NCI-H526 (cell line): Measurements from ENCODE around the gene AMH.

ENCODE experiments used
- DNase-seq, 2 experiments: peaks; one replicate each; lab custom pipeline; 2025; lab: John Stamatoyannopoulos, UW

AMH gene

GRCh38 chr19:2287585-2288337 is 38.6 kb downstream of the AMH start:
- no peak for DNase-seq

GRCh38 chr19:2288338-2288817 is 39.3 kb downstream of the AMH start:
- DNase-seq: no peak

DNA sequence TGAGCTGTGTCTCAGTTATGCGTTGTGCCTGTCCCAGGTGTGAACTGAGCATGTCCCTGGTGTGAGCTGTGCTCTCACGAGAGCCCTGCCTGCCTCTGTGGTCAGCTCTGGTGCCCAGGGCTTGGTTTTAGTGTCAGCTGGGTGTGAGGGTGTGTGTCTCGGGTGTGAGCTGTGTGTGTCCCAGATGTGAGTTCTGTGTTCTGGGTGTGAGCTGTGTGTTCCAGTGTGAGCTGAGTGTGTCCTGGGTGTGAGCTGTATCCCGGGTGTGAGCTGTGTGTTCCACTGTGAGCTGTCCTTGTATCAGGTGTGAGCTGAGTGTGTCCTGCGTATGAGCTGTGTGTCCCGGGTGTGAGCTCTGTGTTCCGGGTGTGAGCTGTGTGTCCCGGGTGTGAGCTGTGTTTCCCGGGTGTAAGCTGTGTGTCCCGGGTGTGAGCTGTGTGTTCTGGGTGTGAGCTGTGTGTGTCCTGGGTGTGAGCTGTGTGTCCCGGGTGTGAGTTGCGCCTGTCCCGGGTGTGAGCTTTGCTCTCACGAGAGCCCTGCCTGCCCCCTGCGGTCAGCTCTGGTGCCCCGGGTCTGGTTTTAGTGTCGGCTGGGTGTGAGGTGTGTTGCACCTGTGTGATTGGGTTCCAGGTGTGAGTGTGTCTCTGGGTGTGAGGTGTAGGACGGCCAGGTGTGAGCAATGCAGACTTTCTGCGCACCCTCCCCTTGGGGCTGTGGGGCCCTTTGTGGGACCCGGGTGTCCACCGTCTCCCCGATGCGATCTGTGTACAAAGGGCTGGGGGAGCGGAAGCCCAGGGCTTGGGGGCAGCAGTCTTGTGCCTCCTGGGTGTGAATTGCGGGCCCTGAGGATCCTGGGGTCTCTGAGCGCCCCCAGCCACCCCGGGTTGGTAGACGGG is 39.9 kb downstream of the AMH start:
- DNase-seq: no peak

DNA sequence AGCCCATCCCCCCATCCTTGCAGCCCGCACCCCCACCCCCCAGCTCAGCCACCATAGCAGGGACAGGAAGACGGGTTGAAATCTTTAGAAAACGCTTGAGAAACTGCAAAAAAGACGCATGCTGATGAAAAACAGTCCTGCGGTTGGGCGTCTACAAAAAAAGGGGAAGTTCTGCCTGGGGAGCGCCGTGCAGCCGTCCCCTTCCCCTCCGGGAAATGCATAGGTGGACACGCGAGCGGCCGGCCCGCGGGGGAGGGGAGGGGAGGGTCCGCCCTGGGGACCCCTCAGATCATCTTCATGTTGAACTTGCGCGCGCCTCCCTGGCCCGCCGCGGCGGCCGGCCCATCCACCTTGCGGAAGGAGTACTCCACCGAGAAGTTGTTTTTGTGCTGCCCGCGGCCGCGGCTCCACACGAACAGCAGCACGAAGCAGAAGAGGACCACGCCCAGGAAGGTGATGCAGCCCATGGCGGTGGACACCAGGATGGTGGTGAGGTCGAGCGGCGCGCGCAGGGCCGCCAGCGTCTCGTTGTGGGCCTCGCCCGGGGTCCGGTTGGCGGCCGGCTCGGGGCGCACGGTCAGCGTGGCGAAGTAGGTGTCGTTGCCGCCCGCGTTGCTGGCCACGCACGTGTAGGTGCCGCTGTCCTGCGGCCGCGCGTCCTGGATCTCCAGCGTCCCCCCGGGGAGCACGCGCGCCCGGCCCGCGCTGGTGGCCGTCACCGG is 40.8 kb downstream of the AMH start:
- peak in 1 of 2 experiments; percentile 31 for DNase-seq

GRCh38 chr19:2290441-2291184 is 41.5 kb downstream of the AMH start:
- no peak for DNase-seq

DNA sequence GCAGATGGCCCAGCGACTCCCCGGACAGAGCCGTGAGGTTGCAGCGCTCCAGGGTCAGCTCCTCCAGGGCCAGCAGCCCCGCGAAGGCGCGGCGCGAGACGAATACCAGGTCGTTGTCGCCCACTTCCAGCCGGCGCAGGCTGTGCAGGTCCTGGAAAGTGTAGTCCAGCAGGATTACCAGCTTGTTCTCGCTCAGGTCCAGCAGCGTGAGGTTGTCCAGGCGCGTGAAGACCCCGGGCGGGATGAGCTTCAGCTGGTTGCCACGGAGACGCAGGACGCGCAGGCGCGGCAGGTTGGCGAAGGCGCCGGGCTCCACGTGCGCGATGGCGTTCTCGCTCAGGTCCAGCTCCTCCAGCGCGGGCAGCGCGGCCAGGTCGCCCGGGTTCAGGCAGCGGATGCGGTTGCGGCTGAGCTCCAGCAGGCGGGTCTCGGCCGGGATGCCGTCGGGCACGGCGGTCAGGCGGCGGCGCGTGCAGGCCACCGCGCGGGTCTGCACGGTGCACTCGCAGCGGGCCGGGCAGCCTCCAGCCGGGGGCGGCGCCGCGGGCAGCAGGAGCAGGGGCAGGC is 42.1 kb downstream of the AMH start:
- DNase-seq: no peak

DNA sequence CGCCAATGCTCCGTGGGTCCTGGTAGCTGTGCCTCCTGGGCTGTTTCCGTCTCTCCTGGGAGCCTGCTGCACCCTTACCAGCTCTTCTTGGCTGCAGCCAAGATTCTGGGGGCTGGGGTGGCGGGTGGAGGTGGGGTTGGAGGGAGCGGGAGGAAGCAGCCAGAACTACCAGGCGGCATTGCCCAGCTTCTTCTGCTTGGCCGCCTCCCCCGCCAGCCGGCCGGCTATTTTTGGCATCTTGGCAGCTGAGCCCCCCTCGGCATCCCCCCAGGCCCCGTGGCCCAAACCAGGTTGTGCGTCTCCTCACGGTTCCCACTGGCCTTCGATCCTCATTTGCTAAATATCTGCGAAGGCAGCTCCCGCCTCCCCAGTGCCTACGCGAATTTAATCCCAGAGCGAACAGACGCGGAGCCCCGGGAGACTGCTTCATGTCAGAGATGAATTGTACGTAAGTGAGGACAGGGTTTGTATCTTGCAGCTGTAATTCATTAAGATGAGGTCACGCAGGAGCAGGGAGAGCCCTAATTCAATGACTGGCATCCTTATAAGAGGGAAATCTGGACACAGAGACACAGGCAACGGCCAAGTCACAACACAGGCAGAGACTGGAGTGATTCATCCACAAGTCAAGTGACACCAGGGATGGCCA is 45.7 kb downstream of the AMH start:
- no peak for DNase-seq

DNA sequence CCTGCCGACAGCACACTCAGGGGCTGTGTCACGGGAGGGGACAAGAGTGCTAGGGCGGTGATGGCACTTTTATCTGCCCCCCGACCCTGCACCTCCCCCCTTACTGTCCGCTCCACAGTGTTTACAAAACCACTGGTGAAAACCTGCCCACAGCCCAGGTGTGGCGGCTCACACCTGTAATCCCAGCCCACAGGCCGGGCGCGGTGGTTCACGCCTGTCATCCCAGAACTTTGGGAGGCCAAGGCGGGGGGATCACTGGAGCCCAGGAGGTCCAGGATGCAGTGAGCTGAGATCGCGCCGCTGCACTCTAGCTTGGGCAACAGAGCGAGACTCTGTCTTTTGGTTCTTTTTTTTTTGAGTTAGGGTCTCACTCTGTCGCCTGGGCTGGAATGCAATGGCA is 47.0 kb downstream of the AMH start:
- DNase-seq: no peak

DNA sequence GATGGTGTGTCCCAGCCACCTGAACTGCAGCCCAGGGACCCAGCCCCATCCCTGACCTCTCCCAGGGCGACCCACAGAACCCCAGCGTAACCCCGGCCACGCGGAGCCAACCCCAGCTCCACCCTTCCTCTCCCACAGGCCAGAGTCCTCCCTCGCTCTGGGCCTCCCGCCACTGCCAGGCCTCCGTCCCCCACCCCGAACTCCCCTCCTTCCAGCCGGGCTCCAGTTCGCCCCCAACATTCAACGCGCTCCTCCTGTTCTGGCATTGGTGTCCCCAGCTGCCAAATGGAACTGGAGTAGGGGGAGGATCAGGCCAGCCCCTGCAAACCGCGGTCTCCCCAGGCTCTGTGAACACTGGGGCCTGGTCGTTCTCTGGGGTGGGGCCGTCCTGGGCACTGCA is 51.4 kb downstream of the AMH start:
- no peak for DNase-seq
